HL-60 (cell line): ENCODE measurements around the gene PSMG1.

ENCODE experiments used
- DNase-seq, 2 experiments: peaks; one replicate each; pipeline ENCODE4 v3.0.0-alpha.2; 2010 to 2020; ENCODE audit warnings: low read depth in 1 of 2, low spot score in 1 of 2
- H3K27ac ChIP-seq: fragments of 250-450 bp; sonication (Bioruptor Pico); replicated peaks from 2 replicates; pipeline ENCODE4 v1.5.1; 2020; ENCODE audit warnings: mild to moderate bottlenecking, moderate library complexity
- H3K27me3 ChIP-seq: fragments of 250-450 bp; sonication (Bioruptor Pico); 2 replicates; pipeline ENCODE4 v1.5.1; 2021; ENCODE audit warnings: mild to moderate bottlenecking, moderate library complexity; ENCODE audit not compliant: insufficient read depth, poor library complexity, severe bottlenecking
- H3K4me3 ChIP-seq: replicated peaks from 2 replicates; pipeline ENCODE4 v1.5.1; 2011; ENCODE audit warnings: mild to moderate bottlenecking, control low read depth, low read length; ENCODE audit not compliant: insufficient read depth
- CTCF ChIP-seq: IDR thresholded peaks from one replicate; pipeline ENCODE4 v1.5.1; 2011; ENCODE audit warnings: low read length, control low read depth, inconsistent platforms; ENCODE audit not compliant: insufficient read depth
- GABPA ChIP-seq: IDR thresholded peaks from 2 replicates; pipeline ENCODE4 v1.6.1; 2012; ENCODE audit warnings: low read depth
- POLR2AphosphoS5 ChIP-seq: IDR thresholded peaks from 2 replicates; pipeline ENCODE4 v1.6.1; 2012; ENCODE audit warnings: low read depth
- REST ChIP-seq: IDR thresholded peaks from 2 replicates; pipeline ENCODE4 v1.6.1; 2012; ENCODE audit warnings: low read depth; ENCODE audit not compliant: insufficient replicate concordance
- SPI1 ChIP-seq: IDR thresholded peaks from 2 replicates; pipeline ENCODE4 v1.6.1; 2012; ENCODE audit warnings: low read depth, mild to moderate bottlenecking, borderline replicate concordance

PSMG1 gene

GRCh38 chr21:39218082-39218409, 34.8 kb upstream of the PSMG1 start:
- Histone ChIP-seq H3K27ac (no peak overlapping the region), H3K4me3 (no peak overlapping the region), H3K27me3 (no peaks in the 10 kb centered on the region)
- TF ChIP-seq CTCF (no peak), POLR2AphosphoS5 (no peak), REST (no peak), SPI1 (no peak), GABPA (no peak)
- no peak for DNase-seq

GRCh38 chr21:39217356-39218081, 34.3 kb upstream of the PSMG1 start:
- TF ChIP-seq POLR2AphosphoS5 = no peak
- TF ChIP-seq SPI1 = no peak
- no peak for TF ChIP-seq REST
- TF ChIP-seq CTCF = no peak
- TF ChIP-seq GABPA = no peak
- no peaks in the 10 kb centered on the region for H3K27me3 ChIP-seq
- no peak overlapping the region for H3K4me3 ChIP-seq
- no peak for DNase-seq
- no peak overlapping the region for H3K27ac ChIP-seq

GRCh38 chr21:39216290-39216689, 33.0 kb upstream of the PSMG1 start:
- DNase-seq = no peak
- Histone ChIP-seq H3K27me3 (no peaks in the 10 kb centered on the region), H3K4me3 (no peak overlapping the region), H3K27ac (no peak overlapping the region)
- TF ChIP-seq REST (no peak), SPI1 (no peak), CTCF (no peak), GABPA (no peak)
